ENCODE measurements around the gene SORD. TPM values are rescaled to one million over a fixed set of nuclear protein-coding genes. Genes with fewer than 3 reads are reported as not detected.
"Not testable (repeated sequence)": the region's sequence is repeated elsewhere in the genome, so short reads cannot be mapped to it uniquely, and the experiment has no call there.

SORD gene
- polyA plus RNA-seq (2011; rRNA removed) = 32.0 and 33.9 TPM in 2 replicates
- 27.4 and 34.6 TPM in 2 replicates for polyA minus RNA-seq (2011; rRNA and poly(A)+ RNA removed)

DNA sequence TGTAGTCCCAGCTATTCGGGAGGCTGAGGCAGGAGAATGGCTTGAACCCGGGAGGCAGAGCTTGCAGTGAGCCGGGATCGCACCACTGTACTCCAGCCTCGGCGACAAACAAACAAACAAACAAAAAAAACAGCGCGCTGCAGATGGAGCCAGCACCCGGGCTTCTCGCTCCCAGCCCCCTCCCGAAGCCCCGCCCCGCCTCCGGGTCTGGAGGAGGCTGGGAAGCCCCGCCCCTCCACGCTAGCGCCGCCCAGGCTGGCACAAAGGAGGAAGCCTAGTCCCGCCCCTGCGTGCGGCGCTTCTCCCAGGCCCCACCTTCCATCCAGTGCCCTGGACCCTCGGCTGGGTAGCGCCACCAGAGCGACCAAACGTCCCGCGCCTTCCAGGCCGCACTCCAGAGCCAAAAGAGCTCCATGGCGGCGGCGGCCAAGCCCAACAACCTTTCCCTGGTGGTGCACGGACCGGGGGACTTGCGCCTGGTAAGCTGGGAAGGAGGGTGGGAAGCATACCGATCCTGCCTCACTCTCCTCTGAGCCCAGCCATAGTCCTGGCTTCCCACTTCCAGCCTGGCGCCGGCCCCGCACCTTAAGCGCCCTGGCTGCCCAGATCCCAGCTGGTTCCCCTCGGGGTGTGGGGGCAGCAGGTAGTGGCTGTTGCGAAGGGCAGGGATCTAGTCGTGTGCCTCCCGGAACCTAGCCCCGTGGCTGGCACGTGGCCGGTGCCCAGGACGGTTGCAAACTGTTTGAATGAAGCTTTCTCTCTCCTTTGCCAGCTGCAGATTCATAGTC, at the start of gene SORD:
Gene SORD, plus strand, starts transcription at position 325 of the 788 bp plus-strand sequence. Its CDS starts 89 bp downstream, at position 414.
- DNase-seq (ENCODE audit: low read depth, low spot score) = peak; percentile 18
- ChIA-PET CTCF (interaction anchor here (0.7 to 2.4 kb wide), 4 partner anchors 13 to 170 kb away, joined by 5 to 11 read pairs (median 6); no protein-coding TSS in a partner anchor), POLR2A (no interaction called here)
- peak within 1 kb of the TSS; percentile 68 for H3K27ac ChIP-seq (ENCODE audit: low read depth, low read length)
- H3K27me3 ChIP-seq (ENCODE audit: control insufficient read depth, insufficient read depth, low read length) = peaks cover 3% of the 10 kb centered on the region
- peak within 1 kb of the TSS; percentile 81 for H3K4me3 ChIP-seq (ENCODE audit: low read depth, low read length)
- TF ChIP-seq, protein P1, sequence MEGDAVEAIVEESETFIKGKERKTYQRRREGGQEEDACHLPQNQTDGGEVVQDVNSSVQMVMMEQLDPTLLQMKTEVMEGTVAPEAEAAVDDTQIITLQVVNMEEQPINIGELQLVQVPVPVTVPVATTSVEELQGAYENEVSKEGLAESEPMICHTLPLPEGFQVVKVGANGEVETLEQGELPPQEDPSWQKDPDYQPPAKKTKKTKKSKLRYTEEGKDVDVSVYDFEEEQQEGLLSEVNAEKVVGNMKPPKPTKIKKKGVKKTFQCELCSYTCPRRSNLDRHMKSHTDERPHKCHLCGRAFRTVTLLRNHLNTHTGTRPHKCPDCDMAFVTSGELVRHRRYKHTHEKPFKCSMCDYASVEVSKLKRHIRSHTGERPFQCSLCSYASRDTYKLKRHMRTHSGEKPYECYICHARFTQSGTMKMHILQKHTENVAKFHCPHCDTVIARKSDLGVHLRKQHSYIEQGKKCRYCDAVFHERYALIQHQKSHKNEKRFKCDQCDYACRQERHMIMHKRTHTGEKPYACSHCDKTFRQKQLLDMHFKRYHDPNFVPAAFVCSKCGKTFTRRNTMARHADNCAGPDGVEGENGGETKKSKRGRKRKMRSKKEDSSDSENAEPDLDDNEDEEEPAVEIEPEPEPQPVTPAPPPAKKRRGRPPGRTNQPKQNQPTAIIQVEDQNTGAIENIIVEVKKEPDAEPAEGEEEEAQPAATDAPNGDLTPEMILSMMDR (IDR thresholded peaks at IDR 0.05; ENCODE audit: low read depth, low read length) = no peak
- no peaks in the 10 kb centered on the region; the same call in 1 of the 2 replicates for H3K9me3 ChIP-seq (ENCODE audit: control insufficient read depth, insufficient read depth, low read length)

DNA sequence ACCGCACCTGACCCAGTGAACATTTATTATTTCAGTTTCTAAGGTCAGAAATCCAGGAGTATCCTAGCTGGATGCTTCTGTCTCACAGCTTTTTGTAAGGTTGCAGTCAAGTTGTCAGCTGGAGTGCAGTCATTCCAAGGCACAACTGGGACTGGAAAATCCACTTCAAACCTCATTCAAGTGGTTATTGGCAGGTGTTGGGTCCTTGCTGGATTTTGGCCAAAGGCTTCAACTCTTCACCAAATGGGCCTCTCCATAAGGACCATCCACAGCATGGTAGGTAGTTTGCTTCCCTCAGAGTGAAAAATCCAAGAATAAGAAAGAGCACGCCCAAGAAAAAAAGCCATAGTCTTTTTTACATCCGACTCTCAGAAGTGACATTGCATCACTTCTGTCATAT, 46.8 kb upstream of the SORD start:
- H3K27me3 ChIP-seq (ENCODE audit: control insufficient read depth, insufficient read depth, low read length); DNase-seq (ENCODE audit: low read depth, low spot score); POLR2A ChIA-PET; H3K4me3 ChIP-seq (ENCODE audit: low read depth, low read length); H3K27ac ChIP-seq (ENCODE audit: low read depth, low read length); H3K9me3 ChIP-seq (ENCODE audit: control insufficient read depth, insufficient read depth, low read length); CTCF ChIA-PET: not testable (repeated sequence)

DNA sequence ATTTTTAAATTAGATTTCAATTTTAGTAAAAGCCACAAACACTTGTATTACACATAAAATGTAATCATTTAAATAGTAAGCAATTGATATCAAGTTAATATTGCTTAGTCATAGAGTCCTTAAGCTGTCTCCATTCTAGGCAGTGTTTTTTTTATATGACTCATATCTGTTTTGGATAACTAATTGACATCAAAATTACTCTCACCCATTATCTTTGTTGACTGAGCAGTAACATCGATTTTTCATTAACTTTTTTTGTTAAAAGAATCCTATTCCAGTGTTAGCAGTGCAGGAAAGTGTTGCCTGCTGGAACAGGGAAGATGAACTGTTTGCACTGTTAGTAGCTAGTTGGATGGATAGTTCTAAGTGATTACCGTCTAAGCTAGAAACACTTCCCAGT, 45.2 kb upstream of the SORD start:
- POLR2A ChIA-PET; DNase-seq (ENCODE audit: low read depth, low spot score); H3K9me3 ChIP-seq (ENCODE audit: control insufficient read depth, insufficient read depth, low read length); H3K4me3 ChIP-seq (ENCODE audit: low read depth, low read length); H3K27ac ChIP-seq (ENCODE audit: low read depth, low read length); H3K27me3 ChIP-seq (ENCODE audit: control insufficient read depth, insufficient read depth, low read length): not testable (repeated sequence)
- CTCF ChIA-PET = interaction anchor here (1.0 kb wide), 1 partner anchor 9 kb away, joined by 3 read pairs; no protein-coding TSS in a partner anchor

- CTCF ChIA-PET = interaction anchor here (0.6 kb wide), 1 partner anchor 11 kb away, joined by 3 read pairs; no protein-coding TSS in a partner anchor
- POLR2A ChIA-PET; H3K9me3 ChIP-seq (ENCODE audit: control insufficient read depth, insufficient read depth, low read length); H3K27ac ChIP-seq (ENCODE audit: low read depth, low read length); DNase-seq (ENCODE audit: low read depth, low spot score); H3K4me3 ChIP-seq (ENCODE audit: low read depth, low read length); H3K27me3 ChIP-seq (ENCODE audit: control insufficient read depth, insufficient read depth, low read length): not testable (repeated sequence)
Measured at GRCh38 chr15:44979617-44980339, 43.2 kb upstream of the SORD start.

GRCh38 chr15:44984144-44984543, 38.9 kb upstream of the SORD start:
- POLR2A ChIA-PET = not testable (repeated sequence)

DNA sequence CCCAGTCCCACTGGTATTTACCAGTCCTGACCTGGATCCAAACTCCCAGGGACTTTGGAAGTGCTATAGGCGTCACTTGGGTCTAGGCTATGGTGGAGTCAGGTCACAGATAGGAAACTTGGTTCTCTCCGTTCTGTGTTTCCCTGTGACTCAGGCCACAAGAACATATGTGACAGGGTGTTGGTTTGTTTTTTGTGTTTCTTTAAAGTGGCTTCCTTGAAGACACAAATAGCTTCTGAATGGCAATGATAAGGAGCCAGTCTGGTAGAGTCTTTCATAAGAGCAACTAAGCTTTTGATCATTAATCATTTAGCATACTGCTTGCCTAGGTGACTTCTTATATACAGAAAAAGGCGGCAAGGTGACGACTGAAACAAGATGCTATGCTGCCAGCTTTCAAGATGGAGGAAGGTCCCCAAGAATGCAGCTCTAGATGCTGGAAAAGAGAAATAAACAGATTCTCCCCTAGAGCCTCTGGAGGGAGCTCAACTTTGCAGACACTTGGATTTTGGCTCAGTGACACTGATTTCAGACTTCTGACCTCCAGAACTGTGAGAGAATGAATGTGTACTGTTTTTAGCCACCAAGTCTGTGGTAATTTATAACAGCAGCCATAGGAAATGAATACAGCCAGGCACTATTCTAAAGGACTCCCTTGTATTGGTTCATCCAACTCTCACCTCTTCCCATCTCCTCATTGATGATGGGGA, 36.5 kb upstream of the SORD start:
- H3K27me3 ChIP-seq (ENCODE audit: control insufficient read depth, insufficient read depth, low read length); CTCF ChIA-PET; H3K9me3 ChIP-seq (ENCODE audit: control insufficient read depth, insufficient read depth, low read length); DNase-seq (ENCODE audit: low read depth, low spot score); POLR2A ChIA-PET; H3K27ac ChIP-seq (ENCODE audit: low read depth, low read length); H3K4me3 ChIP-seq (ENCODE audit: low read depth, low read length): not testable (repeated sequence)

More at GRCh38 chr15:44984144-44984543, 38.9 kb upstream of the SORD start:
- H3K27me3 ChIP-seq (ENCODE audit: control insufficient read depth, insufficient read depth, low read length); DNase-seq (ENCODE audit: low read depth, low spot score); H3K9me3 ChIP-seq (ENCODE audit: control insufficient read depth, insufficient read depth, low read length); H3K4me3 ChIP-seq (ENCODE audit: low read depth, low read length); CTCF ChIA-PET; H3K27ac ChIP-seq (ENCODE audit: low read depth, low read length): not testable (repeated sequence)

DNA sequence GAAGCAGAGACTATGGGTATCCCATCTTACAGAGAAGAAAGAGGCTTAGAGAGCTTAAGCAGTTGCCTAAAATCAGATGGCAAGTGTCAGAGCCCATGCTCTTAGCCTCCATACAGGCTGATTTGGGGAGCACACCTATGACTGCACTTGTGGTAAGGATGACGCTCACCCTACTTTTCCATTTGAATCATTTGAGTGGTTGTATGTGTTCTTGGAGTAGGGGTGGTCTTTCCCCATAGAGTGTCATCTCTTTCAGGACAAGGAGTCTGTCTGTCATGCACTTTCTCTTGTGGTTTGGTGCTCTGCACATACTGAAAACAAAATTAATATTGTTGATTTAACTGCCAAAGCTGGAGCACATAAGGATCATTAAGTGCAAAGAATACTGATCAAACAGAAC, 35.3 kb upstream of the SORD start:
- POLR2A ChIA-PET = not testable (repeated sequence)

DNA sequence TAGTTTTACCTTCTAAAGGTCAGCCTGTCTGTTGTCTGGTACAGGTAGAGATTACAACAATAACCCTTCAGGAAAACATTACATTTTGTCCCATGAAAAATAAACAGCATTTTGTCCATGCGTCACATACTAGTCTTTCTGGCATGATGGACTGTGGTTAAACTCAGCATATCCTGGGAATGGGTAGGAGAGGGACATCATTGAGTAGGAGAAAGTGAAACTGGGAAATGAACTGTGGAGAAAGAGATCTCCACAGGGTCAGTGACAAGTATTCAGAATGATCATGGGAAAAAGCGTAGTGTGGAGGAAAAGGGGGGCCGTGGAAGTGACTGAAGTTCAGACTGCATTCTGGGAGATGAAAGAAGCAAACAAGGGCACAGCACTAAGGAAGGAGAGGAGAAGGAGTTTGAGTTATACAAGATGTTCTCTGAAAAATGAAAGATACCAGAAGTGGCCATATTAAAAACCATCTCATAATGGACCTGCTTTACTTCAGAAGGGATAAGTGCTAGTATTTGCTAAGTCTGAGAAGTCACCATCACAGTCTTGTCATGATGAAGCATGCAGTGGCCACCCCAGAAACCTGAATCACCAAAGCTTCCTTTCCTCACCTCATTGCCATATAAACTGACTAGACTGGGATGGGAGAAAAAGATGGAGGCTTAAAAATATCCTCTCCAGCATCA, 34.7 kb upstream of the SORD start:
- CTCF ChIA-PET; H3K27me3 ChIP-seq (ENCODE audit: control insufficient read depth, insufficient read depth, low read length); H3K27ac ChIP-seq (ENCODE audit: low read depth, low read length); POLR2A ChIA-PET; DNase-seq (ENCODE audit: low read depth, low spot score); H3K4me3 ChIP-seq (ENCODE audit: low read depth, low read length); H3K9me3 ChIP-seq (ENCODE audit: control insufficient read depth, insufficient read depth, low read length): not testable (repeated sequence)

More for the DNA sequence above, 35.3 kb upstream of the SORD start:
- H3K27ac ChIP-seq (ENCODE audit: low read depth, low read length); H3K9me3 ChIP-seq (ENCODE audit: control insufficient read depth, insufficient read depth, low read length); DNase-seq (ENCODE audit: low read depth, low spot score); H3K27me3 ChIP-seq (ENCODE audit: control insufficient read depth, insufficient read depth, low read length); CTCF ChIA-PET; H3K4me3 ChIP-seq (ENCODE audit: low read depth, low read length): not testable (repeated sequence)

DNA sequence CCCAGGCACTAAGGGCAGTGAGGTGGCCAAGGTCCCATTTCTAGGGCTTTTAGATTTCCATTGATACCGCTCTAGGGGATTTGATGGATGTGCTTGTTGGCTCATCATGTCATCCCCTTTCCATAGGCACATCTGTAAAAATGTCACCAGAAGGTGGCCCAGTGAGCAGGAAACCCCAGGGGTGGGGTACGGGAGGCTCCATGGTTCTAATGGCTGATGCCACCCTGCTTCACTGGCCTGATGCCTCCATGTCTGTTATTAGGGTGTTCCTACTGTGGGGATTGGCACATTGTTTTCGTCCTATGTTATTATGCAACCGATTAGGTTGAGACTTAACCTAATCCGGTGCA, 34.1 kb upstream of the SORD start:
- H3K27me3 ChIP-seq (ENCODE audit: control insufficient read depth, insufficient read depth, low read length); H3K27ac ChIP-seq (ENCODE audit: low read depth, low read length); H3K4me3 ChIP-seq (ENCODE audit: low read depth, low read length); CTCF ChIA-PET; DNase-seq (ENCODE audit: low read depth, low spot score); POLR2A ChIA-PET; H3K9me3 ChIP-seq (ENCODE audit: control insufficient read depth, insufficient read depth, low read length): not testable (repeated sequence)

- DNase-seq (ENCODE audit: low read depth, low spot score); CTCF ChIA-PET; H3K4me3 ChIP-seq (ENCODE audit: low read depth, low read length); POLR2A ChIA-PET; H3K27me3 ChIP-seq (ENCODE audit: control insufficient read depth, insufficient read depth, low read length); H3K9me3 ChIP-seq (ENCODE audit: control insufficient read depth, insufficient read depth, low read length); H3K27ac ChIP-seq (ENCODE audit: low read depth, low read length): not testable (repeated sequence)
Measured at GRCh38 chr15:44997632-44998031, 25.4 kb upstream of the SORD start.

All from AG04450 (cell line).